ENCODE data around the gene UROC1. TPM values are rescaled to one million over a fixed set of nuclear protein-coding genes. Genes with fewer than 3 reads are reported as not detected.

The UROC1 gene
- total RNA-seq, 1 donor from 2014 or later = not detected

- H3K27ac Mint-ChIP-seq (ENCODE audit: unreplicated experiment) = no peak overlapping the region
- TF ChIP-seq CTCF (IDR thresholded peaks at IDR 0.05; ENCODE audit: partially characterized antibody, unreplicated experiment) = no peak
- peaks cover 4% of the 10 kb centered on the region for H3K27me3 Mint-ChIP-seq (ENCODE audit: unreplicated experiment)
- peak; percentile 6 for DNase-seq
- H3K4me3 Mint-ChIP-seq (ENCODE audit: unreplicated experiment) = no peak overlapping the region
- H3K36me3 Mint-ChIP-seq (ENCODE audit: unreplicated experiment) = no peaks in the 10 kb centered on the region
- H3K4me1 Mint-ChIP-seq (ENCODE audit: low read depth, unreplicated experiment) = peaks cover 1% of the 10 kb centered on the region
- peaks cover 2% of the 10 kb centered on the region for H3K9me3 Mint-ChIP-seq (ENCODE audit: unreplicated experiment)
Measured at GRCh38 chr3:126553284-126554084, 35.9 kb upstream of the UROC1 start.

GRCh38 chr3:126552688-126553283 is 35.2 kb upstream of the UROC1 start:
- Mint-ChIP-seq H3K4me3 (ENCODE audit: unreplicated experiment) (no peak overlapping the region), H3K4me1 (ENCODE audit: low read depth, unreplicated experiment) (peaks cover 1% of the 10 kb centered on the region), H3K27me3 (ENCODE audit: unreplicated experiment) (peaks cover 4% of the 10 kb centered on the region), H3K27ac (ENCODE audit: unreplicated experiment) (no peak overlapping the region), H3K9me3 (ENCODE audit: unreplicated experiment) (peaks cover 2% of the 10 kb centered on the region), H3K36me3 (ENCODE audit: unreplicated experiment) (no peaks in the 10 kb centered on the region)
- no peak for TF ChIP-seq CTCF (IDR thresholded peaks at IDR 0.05; ENCODE audit: partially characterized antibody, unreplicated experiment)
- DNase-seq = peak; percentile 12

DNA sequence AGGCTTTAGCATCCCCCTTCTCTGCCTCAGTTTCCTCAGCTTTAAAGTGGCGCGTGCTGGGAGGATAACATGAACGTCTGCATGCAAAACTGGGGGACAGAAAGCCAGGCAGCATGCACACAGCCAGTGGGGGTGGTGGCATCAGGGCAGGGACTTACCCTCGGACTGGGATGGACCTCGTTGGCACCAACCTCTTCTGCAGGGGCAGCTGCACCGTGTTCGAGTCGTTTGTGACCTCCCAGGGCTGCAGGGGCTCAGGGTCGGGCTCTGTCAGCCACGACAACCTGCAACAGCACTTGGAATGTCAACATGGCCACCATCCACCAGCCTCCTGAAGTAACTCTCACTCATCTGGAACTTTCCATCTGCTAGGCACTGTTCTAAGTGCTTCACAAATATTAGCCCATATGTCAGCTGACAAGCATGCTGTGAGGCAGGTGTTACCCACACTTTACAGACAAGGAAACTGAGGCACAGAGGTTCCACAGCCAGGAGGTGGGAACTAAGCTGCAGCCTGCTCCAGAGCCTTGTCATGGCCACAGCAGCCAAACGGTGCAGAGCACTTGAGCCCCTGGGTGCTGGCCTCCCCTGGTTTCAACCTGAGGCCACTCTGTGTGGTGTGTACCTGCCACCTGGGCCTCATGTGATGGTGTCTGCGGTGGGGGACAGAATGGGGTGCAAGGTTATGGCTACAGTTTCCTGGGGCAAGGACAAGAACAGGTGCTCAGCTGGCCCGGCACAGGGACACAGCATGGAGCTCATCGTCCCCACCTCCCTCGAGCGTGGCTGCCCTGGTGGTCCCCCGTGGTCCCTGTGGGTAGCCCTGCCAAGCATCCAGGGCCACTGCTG is 34.5 kb upstream of the UROC1 start:
- DNase-seq = peak; percentile 13

GRCh38 chr3:126551121-126551838 is 33.7 kb upstream of the UROC1 start:
- Mint-ChIP-seq H3K36me3 (ENCODE audit: unreplicated experiment) (no peaks in the 10 kb centered on the region), H3K4me3 (ENCODE audit: unreplicated experiment) (no peak overlapping the region), H3K27ac (ENCODE audit: unreplicated experiment) (no peak overlapping the region), H3K4me1 (ENCODE audit: low read depth, unreplicated experiment) (peaks cover 1% of the 10 kb centered on the region), H3K9me3 (ENCODE audit: unreplicated experiment) (peaks cover 6% of the 10 kb centered on the region), H3K27me3 (ENCODE audit: unreplicated experiment) (peaks cover 4% of the 10 kb centered on the region)
- no peak for TF ChIP-seq CTCF (IDR thresholded peaks at IDR 0.05; ENCODE audit: partially characterized antibody, unreplicated experiment)
- DNase-seq = peak; percentile 10

More for the DNA sequence above, 34.5 kb upstream of the UROC1 start:
- H3K27ac Mint-ChIP-seq (ENCODE audit: unreplicated experiment) = no peak overlapping the region
- no peak for TF ChIP-seq CTCF (IDR thresholded peaks at IDR 0.05; ENCODE audit: partially characterized antibody, unreplicated experiment)
- H3K4me1 Mint-ChIP-seq (ENCODE audit: low read depth, unreplicated experiment) = peaks cover 1% of the 10 kb centered on the region
- H3K36me3 Mint-ChIP-seq (ENCODE audit: unreplicated experiment) = no peaks in the 10 kb centered on the region
- H3K27me3 Mint-ChIP-seq (ENCODE audit: unreplicated experiment) = peaks cover 4% of the 10 kb centered on the region
- H3K4me3 Mint-ChIP-seq (ENCODE audit: unreplicated experiment) = no peak overlapping the region
- H3K9me3 Mint-ChIP-seq (ENCODE audit: unreplicated experiment) = peaks cover 4% of the 10 kb centered on the region
